A673 (cell line): ENCODE results near the gene TNPO2. TPM values are rescaled to one million over a fixed set of nuclear protein-coding genes. Genes with fewer than 3 reads are reported as not detected.

Experiments used
- BruUV-seq: library from RNA; stranded (reverse); fragments of 400-500 nt; replicated peaks from 2 replicates; lab custom pipeline; 2021; lab: Mats Ljungman, UMichigan
- CTCF ChIA-PET: fragments of 300-600 bp; sonication (Branson Sonifier 250); formaldehyde crosslinking; loops from one replicate; lab custom pipeline; 2022; ENCODE audit warnings: antibody characterized with exemption; lab: Charles Lee
- POLR2A ChIA-PET: fragments of 300-600 bp; sonication (Branson Sonifier 250); formaldehyde crosslinking; loops from one replicate; lab custom pipeline; 2022; ENCODE audit warnings: antibody characterized with exemption; ENCODE audit not compliant: low non-redundant PET; lab: Charles Lee
- DNase-seq: peaks from one replicate; pipeline ENCODE4 v3.0.0-alpha.2; 2015; ENCODE audit warnings: low spot score
- H3K27ac ChIP-seq: fragments of 200-600 bp; sonication (generic); 2 replicates; pipeline ENCODE4 v1.5.1; 2016; ENCODE audit warnings: mixed run types, low read depth, mild to moderate bottlenecking, mixed read lengths, antibody characterized with exemption, low read length; ENCODE audit not compliant: poor library complexity, severe bottlenecking
- H3K27me3 ChIP-seq: fragments of 200-600 bp; sonication (generic); replicated peaks from 2 replicates; pipeline ENCODE4 v1.6.1; 2017; ENCODE audit warnings: mixed run types, low read depth, mild to moderate bottlenecking, mixed read lengths, antibody characterized with exemption, low read length; ENCODE audit not compliant: insufficient read depth, poor library complexity
- H3K36me3 ChIP-seq: fragments of 200-600 bp; sonication (generic); 2 replicates; pipeline ENCODE4 v1.6.1; 2016; ENCODE audit warnings: mixed run types, mild to moderate bottlenecking, mixed read lengths, antibody characterized with exemption, low read length; ENCODE audit not compliant: insufficient read depth, poor library complexity, severe bottlenecking
- H3K4me1 ChIP-seq: fragments of 200-600 bp; sonication (generic); 2 replicates; pipeline ENCODE4 v1.6.1; 2017; ENCODE audit warnings: mixed run types, mild to moderate bottlenecking, mixed read lengths, antibody characterized with exemption, low read length; ENCODE audit not compliant: insufficient read depth, poor library complexity, severe bottlenecking
- H3K4me3 ChIP-seq: fragments of 200-600 bp; sonication (generic); 2 replicates; pipeline ENCODE4 v1.5.1; 2016; ENCODE audit warnings: low read depth, mixed run types, mild to moderate bottlenecking, mixed read lengths, low read length; ENCODE audit not compliant: poor library complexity, severe bottlenecking
- H3K9me3 ChIP-seq: fragments of 200-600 bp; sonication (generic); 2 replicates; pipeline ENCODE4 v1.6.1; 2016; ENCODE audit warnings: mixed run types, low read depth, mild to moderate bottlenecking, mixed read lengths, antibody characterized with exemption, low read length; ENCODE audit not compliant: poor library complexity, severe bottlenecking
- EZH2 ChIP-seq: fragments of 200-600 bp; sonication (generic); IDR thresholded peaks from 2 replicates; pipeline ENCODE4 v1.6.1; 2017; ENCODE audit warnings: borderline replicate concordance, low read depth, mild to moderate bottlenecking, mixed read lengths, antibody characterized with exemption, low read length; ENCODE audit not compliant: poor library complexity, severe bottlenecking
- intact Hi-C: fragments of 100-400 bp; cut with micrococcal nuclease; formaldehyde crosslinking; loops from one replicate; pipeline ENCODE4 v1.10.0; 2022; ENCODE audit not compliant: unreplicated experiment
- total RNA-seq: library from RNA; stranded (reverse); gene quantifications from 2 replicates; pipeline ENCODE4 v1.2.3, GENCODE V29; 2021
- TF ChIP-seq, protein P1 (sequence below): fragments of 300-800, 200-600 bp; sonication (generic); conservative IDR thresholded peaks from 2 replicates; pipeline ENCODE4 v1.5.1; 2017; ENCODE audit warnings: low read depth, mild to moderate bottlenecking, antibody characterized with exemption, low read length, moderate library complexity, mixed read lengths

Gene TNPO2
- total RNA-seq, 1 experiment from 2014 or later: 150 TPM

DNA sequence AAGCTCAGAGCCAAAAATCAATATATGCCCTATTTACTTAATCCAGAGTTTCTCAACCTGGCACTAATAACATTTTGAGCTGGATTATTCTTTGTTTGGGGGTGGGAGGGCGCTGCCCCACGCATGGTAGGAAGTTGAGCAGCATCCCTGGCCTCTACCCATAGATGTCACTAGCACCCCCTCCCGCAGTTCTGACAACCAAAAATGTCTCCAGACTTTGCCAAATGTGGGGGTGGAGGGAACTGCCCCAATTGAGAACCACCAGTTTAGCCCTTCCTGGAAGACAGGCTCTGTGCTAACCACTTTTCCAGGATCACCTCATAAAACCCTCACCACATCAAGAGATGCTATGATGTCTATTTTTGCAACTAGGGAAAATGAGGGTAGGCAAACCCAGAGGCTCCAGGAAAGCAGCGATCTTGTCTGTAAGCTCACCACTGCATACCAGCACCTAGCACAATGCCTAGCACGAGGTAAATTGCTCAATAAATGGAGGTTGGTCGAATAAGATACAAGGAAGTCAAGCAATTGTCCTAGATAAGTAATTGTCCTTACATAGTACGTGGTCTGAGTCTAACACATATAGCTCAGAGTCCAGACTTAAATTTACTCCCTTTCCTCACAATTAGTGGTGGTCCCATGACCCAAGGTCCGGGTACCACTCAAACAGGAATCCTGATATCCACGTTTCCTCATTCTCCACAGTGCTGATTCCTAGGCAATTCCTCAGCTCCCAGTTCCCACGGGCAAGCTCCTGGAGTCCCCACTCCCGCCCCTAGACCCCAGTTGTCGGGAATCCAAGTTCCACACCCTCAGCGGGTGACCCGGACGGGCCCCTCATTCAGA lies 9.9 kb upstream of the TNPO2 start:
- peak overlapping the region; percentile 92 for H3K4me3 ChIP-seq
- H3K4me1 ChIP-seq: peaks cover 21% of the 10 kb centered on the region
- peaks cover 37% of the 10 kb centered on the region for H3K36me3 ChIP-seq
- ChIA-PET CTCF (interaction anchor here (0.6 to 0.8 kb wide), 2 partner anchors 9 to 233 kb away, joined by 3 to 6 read pairs; partner anchors contain the start of gene TNPO2), POLR2A (interaction anchor here (0.6 kb wide), 1 partner anchor 24 kb away, joined by 3 read pairs; no protein-coding TSS in a partner anchor)
- no peaks in the 10 kb centered on the region for H3K9me3 ChIP-seq
- intact Hi-C loops: no loop called here
- peak overlapping the region; percentile 95 for H3K27ac ChIP-seq
- BruUV-seq: no TSS peak
- no peak for TF ChIP-seq EZH2
- TF ChIP-seq, protein P1, sequence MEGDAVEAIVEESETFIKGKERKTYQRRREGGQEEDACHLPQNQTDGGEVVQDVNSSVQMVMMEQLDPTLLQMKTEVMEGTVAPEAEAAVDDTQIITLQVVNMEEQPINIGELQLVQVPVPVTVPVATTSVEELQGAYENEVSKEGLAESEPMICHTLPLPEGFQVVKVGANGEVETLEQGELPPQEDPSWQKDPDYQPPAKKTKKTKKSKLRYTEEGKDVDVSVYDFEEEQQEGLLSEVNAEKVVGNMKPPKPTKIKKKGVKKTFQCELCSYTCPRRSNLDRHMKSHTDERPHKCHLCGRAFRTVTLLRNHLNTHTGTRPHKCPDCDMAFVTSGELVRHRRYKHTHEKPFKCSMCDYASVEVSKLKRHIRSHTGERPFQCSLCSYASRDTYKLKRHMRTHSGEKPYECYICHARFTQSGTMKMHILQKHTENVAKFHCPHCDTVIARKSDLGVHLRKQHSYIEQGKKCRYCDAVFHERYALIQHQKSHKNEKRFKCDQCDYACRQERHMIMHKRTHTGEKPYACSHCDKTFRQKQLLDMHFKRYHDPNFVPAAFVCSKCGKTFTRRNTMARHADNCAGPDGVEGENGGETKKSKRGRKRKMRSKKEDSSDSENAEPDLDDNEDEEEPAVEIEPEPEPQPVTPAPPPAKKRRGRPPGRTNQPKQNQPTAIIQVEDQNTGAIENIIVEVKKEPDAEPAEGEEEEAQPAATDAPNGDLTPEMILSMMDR: peak; percentile 41
- H3K27me3 ChIP-seq: no peaks in the 10 kb centered on the region
- DNase-seq: peak; percentile 73

DNA sequence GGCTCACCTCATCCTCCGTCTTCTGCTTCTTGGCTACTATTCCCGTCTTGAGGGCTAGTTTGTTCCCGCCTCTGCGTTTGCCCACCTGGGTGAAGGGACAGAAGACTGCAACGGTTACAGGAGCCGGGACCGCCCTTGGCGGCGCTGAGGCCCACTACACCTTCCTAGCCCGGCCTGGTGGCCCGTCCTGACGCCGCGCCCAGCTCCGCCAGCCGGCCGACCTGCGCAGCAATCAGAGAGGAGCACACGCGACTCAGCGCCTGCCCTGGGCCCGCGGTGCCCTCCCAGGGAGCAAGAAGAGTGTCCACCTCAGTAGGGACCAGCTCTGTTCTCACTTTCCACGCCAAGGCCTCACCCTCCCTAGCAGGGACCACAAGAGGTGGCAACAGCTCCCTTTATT lies 7.6 kb upstream of the TNPO2 start:
- TF ChIP-seq, protein P1: no peak
- no peak for TF ChIP-seq EZH2
- Histone ChIP-seq H3K4me3 (no peak overlapping the region), H3K27ac (peak overlapping the region; percentile 23), H3K36me3 (peaks cover 45% of the 10 kb centered on the region), H3K4me1 (peaks cover 13% of the 10 kb centered on the region), H3K9me3 (no peaks in the 10 kb centered on the region), H3K27me3 (no peaks in the 10 kb centered on the region)
- intact Hi-C loops: no loop called here
- no peak for DNase-seq
- no TSS peak for BruUV-seq
- ChIA-PET POLR2A (no interaction called here), CTCF (no interaction called here)

DNA sequence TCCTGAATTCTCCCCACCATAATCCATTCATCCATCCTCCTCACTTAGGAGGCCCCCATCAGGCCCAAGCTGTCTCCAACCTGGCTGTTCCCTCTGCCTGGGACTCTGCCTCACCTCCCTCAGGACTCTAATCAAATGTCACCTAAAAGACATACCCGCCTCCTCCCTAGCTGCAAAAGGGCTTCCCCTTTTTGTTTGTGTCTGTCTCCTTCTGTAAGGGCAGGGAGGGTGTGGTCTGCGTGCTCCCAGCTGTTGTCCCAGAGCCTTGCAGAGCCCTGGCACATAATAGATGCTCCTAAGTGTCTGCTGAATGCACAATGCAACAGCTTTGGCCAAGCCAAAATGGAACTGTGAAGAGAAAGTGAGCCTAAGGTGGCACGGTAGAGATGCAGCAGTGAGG lies 6.3 kb upstream of the TNPO2 start:
- Histone ChIP-seq H3K4me1 (peaks cover 9% of the 10 kb centered on the region), H3K9me3 (no peaks in the 10 kb centered on the region), H3K4me3 (no peak overlapping the region), H3K27me3 (no peaks in the 10 kb centered on the region), H3K27ac (no peak overlapping the region), H3K36me3 (peaks cover 45% of the 10 kb centered on the region)
- POLR2A ChIA-PET: no interaction called here
- CTCF ChIA-PET: no interaction called here
- intact Hi-C loops: no loop called here
- DNase-seq: no peak
- BruUV-seq: no TSS peak
- no peak for TF ChIP-seq EZH2
- TF ChIP-seq, protein P1: no peak
